Measurements from ENCODE around the gene ZDHHC5. TPM values are rescaled to one million over a fixed set of nuclear protein-coding genes. Genes with fewer than 3 reads are reported as not detected.
A peak's percentile ranks its signal among the peaks of the same experiment; 100 is the strongest.
"Not testable (repeated sequence)": the region's sequence is repeated elsewhere in the genome, so short reads cannot be mapped to it uniquely, and the experiment has no call there.

The ZDHHC5 gene
- total RNA-seq, 2 experiments from 2014 or later = 62.9 to 65.5 TPM

DNA sequence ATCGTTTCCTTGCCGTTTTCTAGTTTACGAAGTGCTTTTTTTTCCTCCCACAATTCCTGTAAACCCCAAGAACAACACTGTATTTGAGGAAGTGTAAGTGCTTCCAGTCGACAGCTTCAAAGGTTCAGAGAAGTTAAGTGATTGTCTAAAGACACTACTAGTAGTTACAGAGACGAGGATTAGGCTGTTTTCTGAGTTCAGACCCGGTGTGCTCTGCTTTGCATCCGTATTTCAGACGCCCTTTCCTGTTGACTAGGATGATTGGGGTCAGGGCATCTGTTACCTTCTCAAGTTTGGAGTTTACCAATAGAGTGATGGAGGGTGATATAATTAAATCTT is 9.9 kb upstream of the ZDHHC5 start:
- DNase-seq = no peak
- Mint-ChIP-seq H3K4me1 (peaks cover 40% of the 10 kb centered on the region), H3K27me3 (no peaks in the 10 kb centered on the region), H3K9me3 (no peaks in the 10 kb centered on the region), H3K36me3 (ENCODE audit: low read depth) (peaks cover 36% of the 10 kb centered on the region), H3K27ac (peak overlapping the region; percentile 94), H3K4me3 (peak overlapping the region; percentile 100)
- POLR2A ChIA-PET = no interaction called here
- CTCF ChIA-PET = interaction anchor here (1.6 to 3.0 kb wide), 2 partner anchors 8 to 18 kb away, joined by 7 to 9 read pairs; no protein-coding TSS in a partner anchor

DNA sequence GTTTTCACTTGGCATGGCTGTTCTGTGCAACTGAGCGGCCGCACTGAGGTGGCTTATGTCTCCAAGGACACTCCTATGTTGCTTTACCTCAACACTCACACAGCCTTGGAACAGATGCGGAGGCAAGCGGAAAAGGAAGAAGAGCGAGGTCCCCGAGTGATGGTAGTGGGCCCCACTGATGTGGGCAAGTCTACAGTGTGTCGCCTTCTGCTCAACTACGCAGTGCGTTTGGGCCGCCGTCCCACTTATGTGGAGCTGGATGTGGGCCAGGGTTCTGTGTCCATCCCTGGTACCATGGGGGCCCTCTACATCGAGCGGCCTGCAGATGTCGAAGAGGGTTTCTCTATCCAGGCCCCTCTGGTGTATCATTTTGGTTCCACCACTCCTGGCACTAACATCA is 8.2 kb upstream of the ZDHHC5 start:
- Mint-ChIP-seq H3K4me3 (no peak overlapping the region), H3K36me3 (ENCODE audit: low read depth) (peaks cover 36% of the 10 kb centered on the region), H3K27me3 (no peaks in the 10 kb centered on the region), H3K9me3 (no peaks in the 10 kb centered on the region), H3K4me1 (peaks cover 35% of the 10 kb centered on the region), H3K27ac (no peak overlapping the region)
- CTCF ChIA-PET = no interaction called here
- POLR2A ChIA-PET = no interaction called here
- no peak for DNase-seq

- Mint-ChIP-seq H3K4me3 (no peak overlapping the region), H3K27me3 (no peaks in the 10 kb centered on the region), H3K27ac (no peak overlapping the region), H3K4me1 (peaks cover 36% of the 10 kb centered on the region), H3K36me3 (ENCODE audit: low read depth) (peaks cover 33% of the 10 kb centered on the region), H3K9me3 (no peaks in the 10 kb centered on the region)
- CTCF ChIA-PET = interaction anchor here (1.1 to 1.2 kb wide), 2 partner anchors 15 to 95 kb away, joined by 3 to 4 read pairs; no protein-coding TSS in a partner anchor
- POLR2A ChIA-PET = no interaction called here
- DNase-seq = peak; percentile 26
These were observed 5.0 kb upstream of the ZDHHC5 start for GRCh38 chr11:57662893-57663292.

DNA sequence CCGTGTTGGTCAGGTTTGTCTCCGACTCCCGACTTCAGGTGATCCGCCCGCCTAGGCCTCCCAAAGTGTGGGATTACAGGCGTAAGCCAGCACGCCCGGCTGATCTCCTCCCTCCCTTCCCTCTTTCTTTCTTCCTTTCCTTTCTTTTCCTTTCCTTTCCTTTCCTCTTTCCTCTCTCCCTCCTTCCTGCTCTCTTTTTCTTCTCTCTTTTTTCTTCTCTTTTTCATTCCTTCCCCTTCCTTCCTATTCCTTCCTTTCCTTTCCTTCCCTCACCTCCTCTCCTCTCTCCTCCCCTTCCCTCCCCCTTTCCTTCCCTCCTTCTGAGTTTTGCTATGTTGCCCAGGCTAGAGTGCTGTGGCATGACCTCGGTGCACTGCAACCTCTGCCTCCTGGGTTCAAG is 3.9 kb upstream of the ZDHHC5 start:
- Mint-ChIP-seq H3K9me3 (no peaks in the 10 kb centered on the region), H3K4me3 (no peak overlapping the region), H3K4me1 (peaks cover 32% of the 10 kb centered on the region), H3K27ac (no peak overlapping the region), H3K27me3 (no peaks in the 10 kb centered on the region), H3K36me3 (ENCODE audit: low read depth) (peaks cover 32% of the 10 kb centered on the region)
- no peak for DNase-seq
- CTCF ChIA-PET = interaction anchor here (1.1 kb wide), 1 partner anchor 77 kb away, joined by 3 read pairs; the partner anchor contains the start of gene SELENOH
- POLR2A ChIA-PET = no interaction called here

GRCh38 chr11:57667117-57667735 is 688 bp upstream of the ZDHHC5 start:
- H3K36me3 Mint-ChIP-seq (ENCODE audit: low read depth) = peaks cover 24% of the 10 kb centered on the region
- ChIA-PET CTCF (interaction anchor here (0.8 to 2.2 kb wide), 7 partner anchors 10 to 329 kb away, joined by 3 to 7 read pairs (median 4); partner anchors contain the start of genes CLP1, P2RX3 and UBE2L6), POLR2A (no interaction called here)
- peak; percentile 96 for DNase-seq
- no peaks in the 10 kb centered on the region for H3K27me3 Mint-ChIP-seq
- H3K9me3 Mint-ChIP-seq = no peaks in the 10 kb centered on the region
- peak overlapping the region; percentile 99 for H3K4me3 Mint-ChIP-seq
- peaks cover 47% of the 10 kb centered on the region for H3K4me1 Mint-ChIP-seq
- H3K27ac Mint-ChIP-seq = peak overlapping the region; percentile 98

DNA sequence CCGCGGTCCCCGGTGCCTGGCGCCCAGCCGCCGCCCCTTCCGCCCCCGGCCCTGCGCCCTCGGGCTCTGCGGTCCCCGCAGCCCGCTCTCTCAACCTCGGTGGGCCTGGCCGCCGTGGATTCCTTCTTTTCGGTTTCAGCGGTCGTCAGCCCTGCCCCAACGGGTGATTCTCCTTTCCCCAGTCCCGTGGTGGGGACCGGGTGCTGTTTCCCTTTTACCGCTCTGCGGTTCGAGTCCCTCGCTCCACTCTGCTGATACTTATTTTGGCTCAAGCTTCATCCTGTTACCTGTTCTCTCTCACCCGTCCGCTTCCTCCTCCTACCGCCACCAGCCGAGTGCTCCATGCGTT is 494 bp downstream of the ZDHHC5 start:
- peak; percentile 45 for DNase-seq
- H3K9me3 Mint-ChIP-seq = no peaks in the 10 kb centered on the region
- ChIA-PET CTCF (interaction anchor here (0.6 to 1.7 kb wide), 2 partner anchors 24 to 100 kb away, joined by 3 to 5 read pairs; no protein-coding TSS in a partner anchor), POLR2A (no interaction called here)
- peak overlapping the region; percentile 98 for H3K27ac Mint-ChIP-seq
- H3K4me3 Mint-ChIP-seq = peak overlapping the region; percentile 99
- H3K36me3 Mint-ChIP-seq (ENCODE audit: low read depth) = peaks cover 31% of the 10 kb centered on the region
- H3K4me1 Mint-ChIP-seq = peaks cover 52% of the 10 kb centered on the region
- no peaks in the 10 kb centered on the region for H3K27me3 Mint-ChIP-seq

- peaks cover 75% of the 10 kb centered on the region for H3K4me1 Mint-ChIP-seq
- no peak overlapping the region for H3K4me3 Mint-ChIP-seq
- DNase-seq = no peak
- POLR2A ChIA-PET = no interaction called here
- H3K27ac Mint-ChIP-seq = no peak overlapping the region
- H3K36me3 Mint-ChIP-seq (ENCODE audit: low read depth) = peaks cover 60% of the 10 kb centered on the region
- CTCF ChIA-PET = interaction anchor here (1.1 to 1.5 kb wide), 3 partner anchors 19 to 33 kb away, joined by 3 to 4 read pairs (median 3); no protein-coding TSS in a partner anchor
- H3K27me3 Mint-ChIP-seq = no peaks in the 10 kb centered on the region
- H3K9me3 Mint-ChIP-seq = no peaks in the 10 kb centered on the region
These were observed 6.3 kb downstream of the ZDHHC5 start for GRCh38 chr11:57674251-57674650.

DNA sequence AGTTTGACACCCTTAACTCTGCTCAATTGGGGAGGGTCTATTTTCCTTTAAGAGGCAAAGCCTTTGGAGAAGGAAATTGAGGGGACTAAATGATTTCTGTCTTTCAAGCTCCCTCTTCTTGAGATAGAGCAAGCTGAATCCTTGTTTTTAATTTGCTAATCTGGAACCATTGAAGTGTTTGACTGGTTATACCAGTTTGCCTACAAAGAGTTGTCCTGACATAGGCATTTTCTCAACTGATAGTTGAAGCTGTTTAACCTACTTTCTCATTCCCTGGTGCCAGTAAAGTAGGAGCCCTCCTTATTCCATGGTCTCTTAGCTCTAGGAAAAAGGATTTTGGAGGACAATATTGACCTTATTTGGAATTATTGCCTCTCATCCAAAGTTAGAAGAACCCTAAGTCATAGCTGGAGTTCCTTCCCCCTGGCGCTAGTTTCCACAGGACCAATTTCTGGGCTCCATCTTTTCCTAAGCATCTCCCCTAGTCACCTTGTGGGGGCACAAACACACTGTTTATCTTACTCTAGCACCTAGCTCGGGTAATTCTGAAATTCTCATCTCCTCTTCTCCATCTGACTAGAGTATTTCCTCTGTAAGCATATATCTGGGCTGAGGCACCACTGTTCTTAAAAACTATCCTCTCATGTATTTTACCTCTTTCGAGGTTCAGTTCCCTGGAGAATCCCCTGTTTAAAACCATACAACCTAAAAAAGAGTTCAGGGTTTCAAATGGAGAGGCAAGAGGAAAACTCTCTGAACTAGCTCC is 7.4 kb downstream of the ZDHHC5 start:
- Mint-ChIP-seq H3K36me3 (ENCODE audit: low read depth) (peaks cover 60% of the 10 kb centered on the region), H3K9me3 (no peaks in the 10 kb centered on the region), H3K4me1 (peaks cover 75% of the 10 kb centered on the region), H3K4me3 (no peak overlapping the region), H3K27ac (no peak overlapping the region), H3K27me3 (no peaks in the 10 kb centered on the region)
- ChIA-PET POLR2A (no interaction called here), CTCF (interaction anchor here (0.9 to 1.2 kb wide), 5 partner anchors 12 to 34 kb away, joined by 3 to 4 read pairs (median 3); no protein-coding TSS in a partner anchor)
- no peak for DNase-seq

DNA sequence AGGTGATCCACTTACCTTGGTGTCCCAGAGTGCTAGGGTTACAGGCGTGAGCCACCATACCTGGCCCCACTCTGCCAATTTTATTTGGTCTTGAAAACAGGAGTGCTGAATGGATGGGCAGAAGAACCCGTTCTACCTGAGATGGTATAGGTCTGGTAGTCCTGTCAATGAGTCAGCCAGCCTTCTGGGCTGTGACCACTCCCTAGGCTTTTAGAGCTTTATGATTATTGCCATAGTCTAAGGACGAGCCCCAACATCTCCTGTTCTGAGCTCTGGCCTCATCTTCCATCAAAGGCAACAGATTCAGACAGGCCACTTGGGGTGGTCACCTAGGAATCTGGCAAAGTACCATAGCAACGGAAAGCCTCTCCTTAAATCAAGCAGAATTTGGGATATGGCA is 11.5 kb downstream of the ZDHHC5 start:
- H3K4me1 Mint-ChIP-seq = peaks cover 51% of the 10 kb centered on the region
- CTCF ChIA-PET = no interaction called here
- H3K36me3 Mint-ChIP-seq (ENCODE audit: low read depth) = peaks cover 55% of the 10 kb centered on the region
- H3K9me3 Mint-ChIP-seq = no peaks in the 10 kb centered on the region
- H3K4me3 Mint-ChIP-seq = no peak overlapping the region
- no peak overlapping the region for H3K27ac Mint-ChIP-seq
- no peak for DNase-seq
- POLR2A ChIA-PET = no interaction called here
- H3K27me3 Mint-ChIP-seq = no peaks in the 10 kb centered on the region

- CTCF ChIA-PET = interaction anchor here (0.9 to 1.1 kb wide), 3 partner anchors 7 to 130 kb away, joined by 3 read pairs; no protein-coding TSS in a partner anchor
- H3K4me3 Mint-ChIP-seq = no peak overlapping the region
- H3K9me3 Mint-ChIP-seq = no peaks in the 10 kb centered on the region
- peak overlapping the region; percentile 27 for H3K27ac Mint-ChIP-seq
- DNase-seq = no peak
- no peaks in the 10 kb centered on the region for H3K27me3 Mint-ChIP-seq
- H3K4me1 Mint-ChIP-seq = peaks cover 44% of the 10 kb centered on the region
- POLR2A ChIA-PET = no interaction called here
- H3K36me3 Mint-ChIP-seq (ENCODE audit: low read depth) = peaks cover 57% of the 10 kb centered on the region
These were observed 12.6 kb downstream of the ZDHHC5 start for GRCh38 chr11:57680552-57680874.

GRCh38 chr11:57681168-57681567 is 13.3 kb downstream of the ZDHHC5 start:
- no peak overlapping the region for H3K27ac Mint-ChIP-seq
- peaks cover 56% of the 10 kb centered on the region for H3K36me3 Mint-ChIP-seq (ENCODE audit: low read depth)
- CTCF ChIA-PET = interaction anchor here (1.1 kb wide), 2 partner anchors 12 to 130 kb away, joined by 3 to 5 read pairs; no protein-coding TSS in a partner anchor
- no peak for DNase-seq
- H3K4me1 Mint-ChIP-seq = peaks cover 37% of the 10 kb centered on the region
- H3K4me3 Mint-ChIP-seq = no peak overlapping the region
- H3K27me3 Mint-ChIP-seq = no peaks in the 10 kb centered on the region
- H3K9me3 Mint-ChIP-seq = no peaks in the 10 kb centered on the region
- POLR2A ChIA-PET = no interaction called here

- DNase-seq, H3K4me1 Mint-ChIP-seq, POLR2A ChIA-PET, H3K4me3 Mint-ChIP-seq, CTCF ChIA-PET, H3K27ac Mint-ChIP-seq, H3K9me3 Mint-ChIP-seq, H3K27me3 Mint-ChIP-seq: not testable (repeated sequence)
- peaks cover 45% of the 10 kb centered on the region for H3K36me3 Mint-ChIP-seq (ENCODE audit: low read depth)
These were observed 22.6 kb downstream of the ZDHHC5 start for GRCh38 chr11:57690474-57690873.

DNA sequence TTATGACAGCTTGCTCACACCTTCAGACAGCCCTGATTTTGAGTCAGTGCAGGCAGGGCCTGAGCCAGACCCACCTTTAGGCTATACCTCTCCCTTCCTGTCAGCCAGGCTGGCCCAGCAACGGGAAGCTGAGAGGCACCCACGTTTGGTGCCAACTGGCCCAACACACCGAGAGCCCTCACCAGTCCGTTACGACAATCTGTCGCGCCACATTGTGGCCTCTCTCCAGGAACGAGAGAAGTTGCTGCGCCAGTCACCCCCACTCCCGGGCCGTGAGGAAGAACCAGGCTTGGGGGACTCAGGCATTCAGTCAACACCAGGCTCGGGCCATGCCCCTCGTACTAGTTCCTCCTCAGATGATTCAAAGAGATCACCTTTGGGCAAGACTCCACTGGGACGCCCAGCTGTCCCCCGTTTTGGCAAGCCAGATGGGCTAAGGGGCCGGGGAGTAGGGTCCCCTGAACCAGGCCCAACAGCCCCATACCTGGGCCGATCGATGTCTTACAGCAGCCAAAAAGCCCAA is 31.0 kb downstream of the ZDHHC5 start:
- no peak overlapping the region for H3K27ac Mint-ChIP-seq
- H3K36me3 Mint-ChIP-seq (ENCODE audit: low read depth) = peaks cover 42% of the 10 kb centered on the region
- ChIA-PET POLR2A (no interaction called here), CTCF (interaction anchor here (1.3 kb wide), 2 partner anchors 10 to 26 kb away, joined by 4 to 5 read pairs; no protein-coding TSS in a partner anchor)
- DNase-seq = no peak
- H3K4me3 Mint-ChIP-seq = no peak overlapping the region
- H3K9me3 Mint-ChIP-seq = no peaks in the 10 kb centered on the region
- no peaks in the 10 kb centered on the region for H3K4me1 Mint-ChIP-seq
- H3K27me3 Mint-ChIP-seq = no peaks in the 10 kb centered on the region

All from activated CD4-positive, alpha-beta T cell treated with anti-CD3 and anti-CD28 coated beads, Interleukin-2, amount 10 ng/mL, durations not matched to agents 7 days and 5 days (primary cell).